Measurements from ENCODE around the gene PIK3CA.

GRCh38 chr3:179265092-179265491, 116.9 kb downstream of the PIK3CA start:
- no peak for TF ChIP-seq CTCF (IDR thresholded peaks at IDR 0.05)
- no peak for TF ChIP-seq EP300 (IDR thresholded peaks at IDR 0.05)
